ENCODE measurements around the gene HIBADH.
A peak's percentile ranks its signal among the peaks of the same experiment; 100 is the strongest.

HIBADH gene

GRCh38 chr7:27606270-27607209 is 56.1 kb downstream of the HIBADH start:
- ChIA-PET CTCF (interaction anchor here (0.6 to 3.5 kb wide), 15 partner anchors 20 to 411 kb away, joined by 3 to 18 read pairs (median 3); no protein-coding TSS in a partner anchor), POLR2A (interaction anchor here (0.6 to 1.7 kb wide), 10 partner anchors 8 to 437 kb away, joined by 3 to 8 read pairs (median 4); partner anchors contain the start of genes HIBADH and HOXA11)
- Histone ChIP-seq H3K36me3 (ENCODE audit: control insufficient read depth in 2 of 2, insufficient read depth in 1 of 2, low read length in 2 of 2) (no peaks in the 10 kb centered on the region), H3K9me3 (ENCODE audit: control insufficient read depth, insufficient read depth, low read depth, low read length) (no peaks in the 10 kb centered on the region), H3K4me1 (ENCODE audit: control insufficient read depth, insufficient read depth, low read length) (peaks cover 54% of the 10 kb centered on the region), H3K4me3 (ENCODE audit: low read depth, low read length) (no peak overlapping the region), H3K27ac (ENCODE audit: extremely low read depth, low read depth, low read length) (peak overlapping the region; percentile 85)
- TF ChIP-seq ZNF561 (tag by site-specific recombination; IDR thresholded peaks at IDR 0.05; ENCODE audit: borderline replicate concordance) (peak; percentile 60; the same call in 1 of the 2 replicates), SCRT1 (tag by site-specific recombination; IDR thresholded peaks at IDR 0.05; ENCODE audit: borderline replicate concordance) (no peak), ZNF530 (tag by site-specific recombination; IDR thresholded peaks at IDR 0.05; ENCODE audit: low read depth) (no peak), ZNF10 (tag by site-specific recombination; IDR thresholded peaks at IDR 0.05) (peak; percentile 74; the same call in 1 of the 2 replicates), HOXD13 (CRISPR knock-in tag; IDR thresholded peaks at IDR 0.05; ENCODE audit: borderline replicate concordance) (peak; percentile 87), GLI2 (tag by site-specific recombination; IDR thresholded peaks at IDR 0.05; ENCODE audit: borderline replicate concordance, low read depth) (peak; percentile 77; the same call in 1 of the 2 replicates), ZNF138 (tag by site-specific recombination; IDR thresholded peaks at IDR 0.05; ENCODE audit: borderline replicate concordance) (no peak), ZBTB7A (tag by site-specific recombination; IDR thresholded peaks at IDR 0.05; ENCODE audit: low read depth) (no peak), HIC1 (tag by site-specific recombination; IDR thresholded peaks at IDR 0.05) (peak; percentile 88), GLIS2 (tag by site-specific recombination; IDR thresholded peaks at IDR 0.05) (peak; percentile 21; the same call in 1 of the 2 replicates), ZSCAN5A (tag by site-specific recombination; IDR thresholded peaks at IDR 0.05) (no peak), ZNF391 (tag by site-specific recombination; IDR thresholded peaks at IDR 0.05; ENCODE audit: borderline replicate concordance, low read depth) (no peak), PRDM10 (tag by site-specific recombination; IDR thresholded peaks at IDR 0.05) (peak; percentile 83), SP7 (tag by site-specific recombination; IDR thresholded peaks at IDR 0.05) (peak; percentile 95), ZIC2 (tag by site-specific recombination; IDR thresholded peaks at IDR 0.05) (no peak), ZNF404 (tag by site-specific recombination; IDR thresholded peaks at IDR 0.05) (no peak), ZNF843 (tag by site-specific recombination; IDR thresholded peaks at IDR 0.05) (peak; percentile 94), ELK4 (IDR thresholded peaks at IDR 0.05; ENCODE audit: borderline replicate concordance, low read depth, low read length) (no peak), ZNF776 (tag by site-specific recombination; IDR thresholded peaks at IDR 0.05; ENCODE audit: borderline replicate concordance) (no peak), ZNF585B (tag by site-specific recombination; IDR thresholded peaks at IDR 0.05) (no peak), ZNF157 (tag by site-specific recombination; IDR thresholded peaks at IDR 0.05) (no peak), ZNF16 (tag by site-specific recombination; IDR thresholded peaks at IDR 0.05; ENCODE audit: low read depth) (no peak), ZNF624 (tag by site-specific recombination; IDR thresholded peaks at IDR 0.05) (no peak), ZNF184 (tag by site-specific recombination; IDR thresholded peaks at IDR 0.05) (peak; percentile 45), ZNF18 (tag by site-specific recombination; IDR thresholded peaks at IDR 0.05) (peak; percentile 61), ZNF350 (tag by site-specific recombination; IDR thresholded peaks at IDR 0.05) (no peak), GLI4 (tag by site-specific recombination; IDR thresholded peaks at IDR 0.05) (no peak)

Data from HEK293 (cell line).